T-helper 2 cell treated with Interferon-gamma antibody and Interleukin-4, amounts not matched to agents 5 μg/mL and 100 μg/mL, for 36 hours (primary cell): ENCODE measurements around the gene CELF2.

Source experiments
- DNase-seq: peaks from one replicate; pipeline ENCODE4 v3.0.0; 2021; ENCODE audit warnings: low spot score
- H3K27ac Mint-ChIP-seq: one replicate; pipeline ENCODE4 v1.8.0; 2021; ENCODE audit warnings: mild to moderate bottlenecking, mixed read lengths
- H3K27me3 Mint-ChIP-seq: one replicate; pipeline ENCODE4 v1.8.0; 2021; ENCODE audit warnings: low read depth, mixed read lengths
- H3K36me3 Mint-ChIP-seq: one replicate; pipeline ENCODE4 v1.8.0; 2021; ENCODE audit warnings: low read depth, mixed read lengths
- H3K4me1 Mint-ChIP-seq: one replicate; pipeline ENCODE4 v1.8.0; 2021; ENCODE audit warnings: low read depth, mixed read lengths
- H3K4me3 Mint-ChIP-seq: one replicate; pipeline ENCODE4 v1.8.0; 2022; ENCODE audit warnings: mild to moderate bottlenecking, moderate library complexity, mixed read lengths
- H3K9me3 Mint-ChIP-seq: one replicate; pipeline ENCODE4 v1.8.0; 2021; ENCODE audit warnings: mixed read lengths

CELF2 gene

GRCh38 chr10:11227103-11227502 is 209.4 kb downstream of the CELF2 start:
- H3K27me3 Mint-ChIP-seq = no peaks in the 10 kb centered on the region
- H3K9me3 Mint-ChIP-seq = no peaks in the 10 kb centered on the region
- peaks cover 63% of the 10 kb centered on the region for H3K36me3 Mint-ChIP-seq
- peaks cover 66% of the 10 kb centered on the region for H3K4me1 Mint-ChIP-seq
- DNase-seq = no peak
- peak overlapping the region; percentile 87 for H3K27ac Mint-ChIP-seq
- H3K4me3 Mint-ChIP-seq = peak overlapping the region; percentile 55

GRCh38 chr10:11229893-11230292 is 212.2 kb downstream of the CELF2 start:
- no peak for DNase-seq
- Mint-ChIP-seq H3K36me3 (peaks cover 63% of the 10 kb centered on the region), H3K4me3 (no peak overlapping the region), H3K27ac (peak overlapping the region; percentile 26), H3K9me3 (no peaks in the 10 kb centered on the region), H3K27me3 (no peaks in the 10 kb centered on the region), H3K4me1 (peaks cover 75% of the 10 kb centered on the region)

GRCh38 chr10:11230498-11231167 is 213.0 kb downstream of the CELF2 start:
- H3K27ac Mint-ChIP-seq = peak overlapping the region; percentile 47

GRCh38 chr10:11231285-11231684 is 213.6 kb downstream of the CELF2 start:
- Mint-ChIP-seq H3K9me3 (no peaks in the 10 kb centered on the region), H3K27ac (no peak overlapping the region), H3K4me1 (peaks cover 76% of the 10 kb centered on the region), H3K27me3 (no peaks in the 10 kb centered on the region), H3K36me3 (peaks cover 67% of the 10 kb centered on the region), H3K4me3 (no peak overlapping the region)
- DNase-seq = no peak

More at GRCh38 chr10:11230498-11231167, 213.0 kb downstream of the CELF2 start:
- Mint-ChIP-seq H3K36me3 (peaks cover 64% of the 10 kb centered on the region), H3K27me3 (no peaks in the 10 kb centered on the region), H3K4me3 (no peak overlapping the region), H3K4me1 (peaks cover 75% of the 10 kb centered on the region), H3K9me3 (no peaks in the 10 kb centered on the region)
- no peak for DNase-seq

- Mint-ChIP-seq H3K4me1 (peaks cover 76% of the 10 kb centered on the region), H3K4me3 (no peak overlapping the region), H3K27me3 (no peaks in the 10 kb centered on the region), H3K27ac (peak overlapping the region; percentile 39), H3K9me3 (no peaks in the 10 kb centered on the region), H3K36me3 (peaks cover 68% of the 10 kb centered on the region)
- peak; percentile 51 for DNase-seq
These were observed 214.7 kb downstream of the CELF2 start for GRCh38 chr10:11232222-11232961.

GRCh38 chr10:11234857-11235531 is 217.3 kb downstream of the CELF2 start:
- Mint-ChIP-seq H3K9me3 (no peaks in the 10 kb centered on the region), H3K36me3 (peaks cover 61% of the 10 kb centered on the region), H3K4me1 (peaks cover 77% of the 10 kb centered on the region), H3K27ac (peak overlapping the region; percentile 82), H3K27me3 (no peaks in the 10 kb centered on the region), H3K4me3 (peak overlapping the region; percentile 35)
- DNase-seq = no peak

- H3K36me3 Mint-ChIP-seq = peaks cover 60% of the 10 kb centered on the region
- H3K9me3 Mint-ChIP-seq = no peaks in the 10 kb centered on the region
- no peak for DNase-seq
- H3K27me3 Mint-ChIP-seq = no peaks in the 10 kb centered on the region
- peak overlapping the region; percentile 82 for H3K27ac Mint-ChIP-seq
- peaks cover 75% of the 10 kb centered on the region for H3K4me1 Mint-ChIP-seq
- peak overlapping the region; percentile 66 for H3K4me3 Mint-ChIP-seq
These were observed 218.1 kb downstream of the CELF2 start for GRCh38 chr10:11235771-11236170.

- H3K4me3 Mint-ChIP-seq = peak overlapping the region; percentile 66
- H3K9me3 Mint-ChIP-seq = no peaks in the 10 kb centered on the region
- H3K4me1 Mint-ChIP-seq = peaks cover 72% of the 10 kb centered on the region
- peak overlapping the region; percentile 82 for H3K27ac Mint-ChIP-seq
- peaks cover 55% of the 10 kb centered on the region for H3K36me3 Mint-ChIP-seq
- H3K27me3 Mint-ChIP-seq = no peaks in the 10 kb centered on the region
- DNase-seq = peak; percentile 55
These were observed 218.6 kb downstream of the CELF2 start for GRCh38 chr10:11236234-11236633.

GRCh38 chr10:11237571-11237970 is 219.9 kb downstream of the CELF2 start:
- Mint-ChIP-seq H3K36me3 (peaks cover 52% of the 10 kb centered on the region), H3K4me1 (peaks cover 75% of the 10 kb centered on the region), H3K4me3 (peak overlapping the region; percentile 66), H3K27me3 (no peaks in the 10 kb centered on the region), H3K9me3 (no peaks in the 10 kb centered on the region), H3K27ac (peak overlapping the region; percentile 82)
- peak; percentile 32 for DNase-seq

- no peak for DNase-seq
- no peaks in the 10 kb centered on the region for H3K27me3 Mint-ChIP-seq
These were observed 221.2 kb downstream of the CELF2 start for GRCh38 chr10:11238893-11239292.

GRCh38 chr10:11240641-11241040 is 223.0 kb downstream of the CELF2 start:
- Mint-ChIP-seq H3K27me3 (no peaks in the 10 kb centered on the region), H3K27ac (peak overlapping the region; percentile 32), H3K4me1 (peaks cover 61% of the 10 kb centered on the region), H3K36me3 (peaks cover 37% of the 10 kb centered on the region), H3K4me3 (no peak overlapping the region), H3K9me3 (no peaks in the 10 kb centered on the region)
- DNase-seq = no peak

More at GRCh38 chr10:11238893-11239292, 221.2 kb downstream of the CELF2 start:
- Mint-ChIP-seq H3K4me1 (peaks cover 73% of the 10 kb centered on the region), H3K36me3 (peaks cover 48% of the 10 kb centered on the region), H3K27ac (no peak overlapping the region), H3K4me3 (no peak overlapping the region), H3K9me3 (no peaks in the 10 kb centered on the region)

- H3K4me1 Mint-ChIP-seq = peaks cover 40% of the 10 kb centered on the region
- H3K27me3 Mint-ChIP-seq = no peaks in the 10 kb centered on the region
- H3K36me3 Mint-ChIP-seq = peaks cover 22% of the 10 kb centered on the region
- no peak overlapping the region for H3K27ac Mint-ChIP-seq
- H3K4me3 Mint-ChIP-seq = no peak overlapping the region
- H3K9me3 Mint-ChIP-seq = no peaks in the 10 kb centered on the region
- DNase-seq = peak; percentile 34
These were observed 225.0 kb downstream of the CELF2 start for GRCh38 chr10:11242443-11243387.
